Fibroblast of lung (primary cell): Measurements from ENCODE around the gene ROGDI. TPM values are rescaled to one million over a fixed set of nuclear protein-coding genes. Genes with fewer than 3 reads are reported as not detected.

ENCODE experiments used
- DNase-seq, 2 donors: peaks; one replicate each; pipeline versions ENCODE4 v3.0.0 to v3.0.0-alpha.2; 2010; ENCODE audit warnings: low read depth in 2 of 2
- H2AFZ ChIP-seq: 2 replicates; pipeline ENCODE4 v1.5.1; 2012; ENCODE audit warnings: low read length, control low read depth, inconsistent platforms
- H3K27ac ChIP-seq: 2 replicates; pipeline ENCODE4 v1.5.1; 2011; ENCODE audit warnings: low read length, control low read depth; ENCODE audit not compliant: insufficient read depth
- H3K27me3 ChIP-seq: 2 replicates; pipeline ENCODE4 v1.5.1; 2011; ENCODE audit warnings: mild to moderate bottlenecking, low read length; ENCODE audit not compliant: control insufficient read depth, insufficient read depth
- H3K36me3 ChIP-seq: 2 replicates; pipeline ENCODE4 v1.5.1; 2011; ENCODE audit warnings: low read length; ENCODE audit not compliant: control insufficient read depth, insufficient read depth
- H3K4me1 ChIP-seq: 2 replicates; pipeline ENCODE4 v1.5.1; 2011; ENCODE audit warnings: low read length; ENCODE audit not compliant: control insufficient read depth, insufficient read depth; ENCODE audit errors: extremely low read depth
- H3K4me2 ChIP-seq: 2 replicates; pipeline ENCODE4 v1.5.1; 2011; ENCODE audit warnings: low read length, control low read depth; ENCODE audit not compliant: insufficient read depth; ENCODE audit errors: extremely low read depth
- H3K4me3 ChIP-seq, 4 experiments: fragments of 200-600 bp in 1 of 4; sonication (generic) in 1 of 4; replicated peaks in 1 of 4; 2 replicates each; pipeline ENCODE4 v1.5.1; 2011 to 2016; ENCODE audit warnings: low read length in 4 of 4, low read depth in 3 of 4, mild to moderate bottlenecking in 3 of 4, control low read depth in 2 of 4, inconsistent platforms in 1 of 4, mixed read lengths in 1 of 4; ENCODE audit not compliant: insufficient read depth in 1 of 4; ENCODE audit errors: control extremely low read depth in 1 of 4
- H3K79me2 ChIP-seq: 2 replicates; pipeline ENCODE4 v1.5.1; 2012; ENCODE audit warnings: mild to moderate bottlenecking, low read length, inconsistent platforms; ENCODE audit not compliant: control insufficient read depth, insufficient read depth
- H3K9ac ChIP-seq: 2 replicates; pipeline ENCODE4 v1.5.1; 2011; ENCODE audit warnings: mild to moderate bottlenecking, low read length, control low read depth; ENCODE audit not compliant: insufficient read depth
- H3K9me3 ChIP-seq: 2 replicates; pipeline ENCODE4 v1.5.1; 2012; ENCODE audit warnings: low read depth, low read length; ENCODE audit not compliant: control insufficient read depth, insufficient read depth
- H4K20me1 ChIP-seq: 2 replicates; pipeline ENCODE4 v1.5.1; 2011; ENCODE audit warnings: low read length; ENCODE audit not compliant: control insufficient read depth, insufficient read depth; ENCODE audit errors: extremely low read depth
- CTCF ChIP-seq, 2 donors: IDR thresholded peaks in 1 of 2; conservative IDR thresholded peaks in 1 of 2; 1 replicate in 1 of 2; 2 replicates in 1 of 2; pipeline ENCODE4 v1.5.1; 2011 to 2012; ENCODE audit warnings: low read length in 2 of 2, control low read depth in 1 of 2, inconsistent platforms in 1 of 2, low read depth in 1 of 2, mild to moderate bottlenecking in 1 of 2
- EZH2 ChIP-seq: IDR thresholded peaks from 2 replicates; pipeline ENCODE4 v1.5.1; 2012; ENCODE audit warnings: low read length, control low read depth, mild to moderate bottlenecking; ENCODE audit errors: missing control alignments
- polyA plus RNA-seq, 2 donors: library from polyadenylated mRNA; depleted of rRNA in 1 of 2; stranded (reverse) in 1 of 2; unstranded in 1 of 2; fragments of >200 nt; gene quantifications; 2 replicates each; pipeline ENCODE4 v1.2.1, GENCODE V29; 2011 to 2012; ENCODE audit warnings: missing spikeins in 1 of 2
- total RNA-seq: library from RNA; depleted of rRNA; stranded (reverse); fragments of >200 nt; gene quantifications from 2 replicates; pipeline ENCODE4 v1.2.1, GENCODE V29; 2014

ROGDI gene
- total and polyA plus RNA-seq, 2 donors (not counting 1 experiment from before 2014, with no cell fraction given): 9.2 to 13.0 TPM

GRCh38 chr16:4790871-4791270 lies 11.6 kb downstream of the ROGDI start:
- TF ChIP-seq EZH2 (no peak), CTCF (conservative IDR thresholded peaks at IDR 0.05 in 1 of 2, IDR thresholded peaks at IDR 0.05 in 1 of 2; ENCODE audit: low read depth in 1 of 2, low read length in 2 of 2) (no peak)
- H3K4me1 ChIP-seq: no peaks in the 10 kb centered on the region
- DNase-seq: no peak

GRCh38 chr16:4790261-4790660 lies 12.2 kb downstream of the ROGDI start:
- no peak for DNase-seq
- no peak for TF ChIP-seq CTCF (conservative IDR thresholded peaks at IDR 0.05 in 1 of 2, IDR thresholded peaks at IDR 0.05 in 1 of 2; ENCODE audit: low read depth in 1 of 2, low read length in 2 of 2)
- no peaks in the 10 kb centered on the region for H3K36me3 ChIP-seq
- H3K9me3 ChIP-seq: no peaks in the 10 kb centered on the region
- H3K4me2 ChIP-seq: no peak overlapping the region
- H3K27ac ChIP-seq: no peak overlapping the region
- H2AFZ ChIP-seq: no peak overlapping the region
- H3K79me2 ChIP-seq: no peaks in the 10 kb centered on the region
- H3K27me3 ChIP-seq: no peaks in the 10 kb centered on the region
- H4K20me1 ChIP-seq: no peaks in the 10 kb centered on the region
- H3K9ac ChIP-seq: no peak overlapping the region
- H3K4me1 ChIP-seq: no peaks in the 10 kb centered on the region
- H3K4me3 ChIP-seq: no peak overlapping the region

More at GRCh38 chr16:4790871-4791270, 11.6 kb downstream of the ROGDI start:
- H3K27me3 ChIP-seq: no peaks in the 10 kb centered on the region
- H3K27ac ChIP-seq: no peak overlapping the region
- no peaks in the 10 kb centered on the region for H3K36me3 ChIP-seq
- H3K9me3 ChIP-seq: no peaks in the 10 kb centered on the region
- no peak overlapping the region for H3K4me3 ChIP-seq
- H4K20me1 ChIP-seq: no peaks in the 10 kb centered on the region
- H2AFZ ChIP-seq: no peak overlapping the region
- H3K4me2 ChIP-seq: no peak overlapping the region
- H3K9ac ChIP-seq: no peak overlapping the region
- H3K79me2 ChIP-seq: no peaks in the 10 kb centered on the region

- no peaks in the 10 kb centered on the region for H3K27me3 ChIP-seq
- TF ChIP-seq CTCF (conservative IDR thresholded peaks at IDR 0.05 in 1 of 2, IDR thresholded peaks at IDR 0.05 in 1 of 2; ENCODE audit: low read depth in 1 of 2, low read length in 2 of 2): no peak
- TF ChIP-seq EZH2: no peak
- no peak for DNase-seq
- no peak overlapping the region for H3K4me3 ChIP-seq
- H3K4me1 ChIP-seq: no peaks in the 10 kb centered on the region
- H3K9me3 ChIP-seq: no peaks in the 10 kb centered on the region
- no peaks in the 10 kb centered on the region for H3K36me3 ChIP-seq
- H3K27ac ChIP-seq: no peak overlapping the region
- no peak overlapping the region for H3K4me2 ChIP-seq
- H2AFZ ChIP-seq: no peak overlapping the region
- H3K79me2 ChIP-seq: no peaks in the 10 kb centered on the region
- H4K20me1 ChIP-seq: no peaks in the 10 kb centered on the region
- no peak overlapping the region for H3K9ac ChIP-seq
Measured at GRCh38 chr16:4788910-4789309, 13.5 kb downstream of the ROGDI start.
